A673 (cell line): ENCODE measurements around the gene LRRC51. TPM values are rescaled to one million over a fixed set of nuclear protein-coding genes. Genes with fewer than 3 reads are reported as not detected.

Experiments
- BruUV-seq: library from RNA; stranded (reverse); fragments of 400-500 nt; replicated peaks from 2 replicates; lab custom pipeline; 2021; lab: Mats Ljungman, UMichigan
- CTCF ChIA-PET: fragments of 300-600 bp; sonication (Branson Sonifier 250); formaldehyde crosslinking; loops from one replicate; lab custom pipeline; 2022; ENCODE audit warnings: antibody characterized with exemption; lab: Charles Lee
- POLR2A ChIA-PET: fragments of 300-600 bp; sonication (Branson Sonifier 250); formaldehyde crosslinking; loops from one replicate; lab custom pipeline; 2022; ENCODE audit warnings: antibody characterized with exemption; ENCODE audit not compliant: low non-redundant PET; lab: Charles Lee
- DNase-seq: peaks from one replicate; pipeline ENCODE4 v3.0.0-alpha.2; 2015; ENCODE audit warnings: low spot score
- H3K27ac ChIP-seq: fragments of 200-600 bp; sonication (generic); 2 replicates; pipeline ENCODE4 v1.5.1; 2016; ENCODE audit warnings: mixed run types, low read depth, mild to moderate bottlenecking, mixed read lengths, antibody characterized with exemption, low read length; ENCODE audit not compliant: poor library complexity, severe bottlenecking
- H3K27me3 ChIP-seq: fragments of 200-600 bp; sonication (generic); replicated peaks from 2 replicates; pipeline ENCODE4 v1.6.1; 2017; ENCODE audit warnings: mixed run types, low read depth, mild to moderate bottlenecking, mixed read lengths, antibody characterized with exemption, low read length; ENCODE audit not compliant: insufficient read depth, poor library complexity
- H3K36me3 ChIP-seq: fragments of 200-600 bp; sonication (generic); 2 replicates; pipeline ENCODE4 v1.6.1; 2016; ENCODE audit warnings: mixed run types, mild to moderate bottlenecking, mixed read lengths, antibody characterized with exemption, low read length; ENCODE audit not compliant: insufficient read depth, poor library complexity, severe bottlenecking
- H3K4me1 ChIP-seq: fragments of 200-600 bp; sonication (generic); 2 replicates; pipeline ENCODE4 v1.6.1; 2017; ENCODE audit warnings: mixed run types, mild to moderate bottlenecking, mixed read lengths, antibody characterized with exemption, low read length; ENCODE audit not compliant: insufficient read depth, poor library complexity, severe bottlenecking
- H3K4me3 ChIP-seq: fragments of 200-600 bp; sonication (generic); 2 replicates; pipeline ENCODE4 v1.5.1; 2016; ENCODE audit warnings: low read depth, mixed run types, mild to moderate bottlenecking, mixed read lengths, low read length; ENCODE audit not compliant: poor library complexity, severe bottlenecking
- H3K9me3 ChIP-seq: fragments of 200-600 bp; sonication (generic); 2 replicates; pipeline ENCODE4 v1.6.1; 2016; ENCODE audit warnings: mixed run types, low read depth, mild to moderate bottlenecking, mixed read lengths, antibody characterized with exemption, low read length; ENCODE audit not compliant: poor library complexity, severe bottlenecking
- EZH2 ChIP-seq: fragments of 200-600 bp; sonication (generic); IDR thresholded peaks from 2 replicates; pipeline ENCODE4 v1.6.1; 2017; ENCODE audit warnings: borderline replicate concordance, low read depth, mild to moderate bottlenecking, mixed read lengths, antibody characterized with exemption, low read length; ENCODE audit not compliant: poor library complexity, severe bottlenecking
- intact Hi-C: fragments of 100-400 bp; cut with micrococcal nuclease; formaldehyde crosslinking; loops from one replicate; pipeline ENCODE4 v1.10.0; 2022; ENCODE audit not compliant: unreplicated experiment
- microRNA-seq: library from miRNA; unstranded; fragments of <30 nt; microRNA quantifications from one replicate; pipeline ENCODE4 v1.2.0, GENCODE V29; 2021
- total RNA-seq: library from RNA; stranded (reverse); gene quantifications from 2 replicates; pipeline ENCODE4 v1.2.3, GENCODE V29; 2021
- TF ChIP-seq, protein P1 (sequence below): fragments of 300-800, 200-600 bp; sonication (generic); conservative IDR thresholded peaks from 2 replicates; pipeline ENCODE4 v1.5.1; 2017; ENCODE audit warnings: low read depth, mild to moderate bottlenecking, antibody characterized with exemption, low read length, moderate library complexity, mixed read lengths

Gene LRRC51
- total RNA-seq, 1 experiment from 2014 or later: 13.9 TPM

GRCh38 chr11:72144807-72145565 is 64.3 kb downstream of the LRRC51 start:
- POLR2A ChIA-PET: no interaction called here
- H3K9me3 ChIP-seq: no peaks in the 10 kb centered on the region
- H3K4me3 ChIP-seq: no peak overlapping the region
- H3K4me1 ChIP-seq: no peaks in the 10 kb centered on the region
- TF ChIP-seq EZH2: no peak
- TF ChIP-seq, protein P1, sequence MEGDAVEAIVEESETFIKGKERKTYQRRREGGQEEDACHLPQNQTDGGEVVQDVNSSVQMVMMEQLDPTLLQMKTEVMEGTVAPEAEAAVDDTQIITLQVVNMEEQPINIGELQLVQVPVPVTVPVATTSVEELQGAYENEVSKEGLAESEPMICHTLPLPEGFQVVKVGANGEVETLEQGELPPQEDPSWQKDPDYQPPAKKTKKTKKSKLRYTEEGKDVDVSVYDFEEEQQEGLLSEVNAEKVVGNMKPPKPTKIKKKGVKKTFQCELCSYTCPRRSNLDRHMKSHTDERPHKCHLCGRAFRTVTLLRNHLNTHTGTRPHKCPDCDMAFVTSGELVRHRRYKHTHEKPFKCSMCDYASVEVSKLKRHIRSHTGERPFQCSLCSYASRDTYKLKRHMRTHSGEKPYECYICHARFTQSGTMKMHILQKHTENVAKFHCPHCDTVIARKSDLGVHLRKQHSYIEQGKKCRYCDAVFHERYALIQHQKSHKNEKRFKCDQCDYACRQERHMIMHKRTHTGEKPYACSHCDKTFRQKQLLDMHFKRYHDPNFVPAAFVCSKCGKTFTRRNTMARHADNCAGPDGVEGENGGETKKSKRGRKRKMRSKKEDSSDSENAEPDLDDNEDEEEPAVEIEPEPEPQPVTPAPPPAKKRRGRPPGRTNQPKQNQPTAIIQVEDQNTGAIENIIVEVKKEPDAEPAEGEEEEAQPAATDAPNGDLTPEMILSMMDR: no peak
- intact Hi-C loops: loop anchor here (1.0 kb wide), 1 partner anchor 120 kb away; no protein-coding TSS in a partner anchor
- H3K27ac ChIP-seq: no peak overlapping the region
- CTCF ChIA-PET: interaction anchor here (0.6 to 2.4 kb wide), 2 partner anchors 26 to 120 kb away, joined by 3 to 19 read pairs; no protein-coding TSS in a partner anchor
- no peaks in the 10 kb centered on the region for H3K27me3 ChIP-seq
- no TSS peak for BruUV-seq
- H3K36me3 ChIP-seq: no peaks in the 10 kb centered on the region
- DNase-seq: no peak

Small RNAs within 50 kb of the gene (microRNA-seq; reads per million reads assigned to microRNA genes)
- gene MIR3165: 2.4 reads per million

Other genes with a start within 250 kb of the LRRC51 start
- not detected in 2 replicates for gene DEFB108B, start 247.7 kb upstream of the LRRC51 start, total RNA-seq
- not detected in 2 replicates for gene DEFB131B, start 202.4 kb upstream of the LRRC51 start, total RNA-seq
- gene XNDC1N, start 152.3 kb upstream of the LRRC51 start, total RNA-seq: 15.8 and 16.8 TPM in 2 replicates
- gene RNF121, start 151.8 kb upstream of the LRRC51 start, total RNA-seq: 54.9 and 59.1 TPM in 2 replicates
- gene IL18BP, start 81.9 kb upstream of the LRRC51 start, total RNA-seq: 10.6 and 12.2 TPM in 2 replicates
- gene NUMA1, start 308 bp upstream of the LRRC51 start, total RNA-seq: 216 and 231 TPM in 2 replicates
- 90.9 and 101 TPM in 2 replicates for gene LAMTOR1, start 22.4 kb downstream of the LRRC51 start, total RNA-seq
- not detected in 2 replicates for gene TOMT, start 25.1 kb downstream of the LRRC51 start, total RNA-seq
- 57.2 and 58.9 TPM in 2 replicates for gene ANAPC15, start 31.8 kb downstream of the LRRC51 start, total RNA-seq
- not detected in 2 replicates for gene FOLR3, start 54.9 kb downstream of the LRRC51 start, total RNA-seq
- gene FOLR1, start 111.3 kb downstream of the LRRC51 start, total RNA-seq: not detected in 2 replicates
- gene FOLR2, start 135.9 kb downstream of the LRRC51 start, total RNA-seq: not detected in 2 replicates
- gene INPPL1, start 143.9 kb downstream of the LRRC51 start, total RNA-seq: 104 and 141 TPM in 2 replicates
- gene PHOX2A, start 163.3 kb downstream of the LRRC51 start, total RNA-seq: not detected in 2 replicates